Measurements from ENCODE around the gene LDB2.

Gene LDB2

DNA sequence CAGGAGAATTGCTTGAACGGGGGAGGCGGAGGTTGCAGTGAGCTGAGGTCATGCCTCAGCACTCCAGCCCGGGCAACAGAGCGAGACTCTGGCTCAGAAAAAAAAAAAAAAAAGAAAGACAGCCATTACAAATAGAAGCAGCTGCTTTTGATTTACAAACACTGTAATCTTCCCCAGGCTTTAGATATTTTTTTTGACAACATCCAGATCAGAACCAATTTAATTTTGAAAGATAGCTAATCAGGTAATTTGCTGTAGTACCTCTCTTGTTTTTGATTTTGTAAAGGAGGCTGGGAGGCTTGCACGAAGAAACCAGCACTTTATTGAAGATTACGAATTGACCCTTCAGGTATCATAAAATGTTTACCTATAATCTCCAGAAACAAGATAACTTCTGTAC is 107.0 kb downstream of the LDB2 start:
- DNase-seq = no peak

DNA sequence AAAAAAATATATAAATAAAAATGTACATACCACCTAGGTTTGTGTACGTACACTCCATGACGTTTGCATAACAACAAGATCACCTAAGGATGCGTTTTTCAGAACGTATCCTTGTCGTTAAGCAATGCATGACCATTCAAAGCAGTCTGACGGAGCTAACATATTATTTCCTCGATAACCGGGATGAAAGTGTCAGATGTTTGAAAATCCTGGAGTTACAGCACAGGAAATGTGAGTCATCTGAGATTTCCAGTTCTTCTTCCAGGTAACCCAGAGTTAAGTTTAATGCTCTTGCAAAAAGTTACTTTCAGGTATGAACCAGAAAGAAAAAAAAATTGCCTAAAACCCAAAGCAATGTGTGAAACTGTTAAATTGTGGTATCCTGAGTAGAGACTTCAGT is 107.9 kb downstream of the LDB2 start:
- DNase-seq = no peak

GRCh38 chr4:16788868-16789267 is 109.6 kb downstream of the LDB2 start:
- DNase-seq = no peak

GRCh38 chr4:16785793-16786527 is 112.5 kb downstream of the LDB2 start:
- DNase-seq = no peak

GRCh38 chr4:16783119-16783518 is 115.3 kb downstream of the LDB2 start:
- DNase-seq = no peak

DNA sequence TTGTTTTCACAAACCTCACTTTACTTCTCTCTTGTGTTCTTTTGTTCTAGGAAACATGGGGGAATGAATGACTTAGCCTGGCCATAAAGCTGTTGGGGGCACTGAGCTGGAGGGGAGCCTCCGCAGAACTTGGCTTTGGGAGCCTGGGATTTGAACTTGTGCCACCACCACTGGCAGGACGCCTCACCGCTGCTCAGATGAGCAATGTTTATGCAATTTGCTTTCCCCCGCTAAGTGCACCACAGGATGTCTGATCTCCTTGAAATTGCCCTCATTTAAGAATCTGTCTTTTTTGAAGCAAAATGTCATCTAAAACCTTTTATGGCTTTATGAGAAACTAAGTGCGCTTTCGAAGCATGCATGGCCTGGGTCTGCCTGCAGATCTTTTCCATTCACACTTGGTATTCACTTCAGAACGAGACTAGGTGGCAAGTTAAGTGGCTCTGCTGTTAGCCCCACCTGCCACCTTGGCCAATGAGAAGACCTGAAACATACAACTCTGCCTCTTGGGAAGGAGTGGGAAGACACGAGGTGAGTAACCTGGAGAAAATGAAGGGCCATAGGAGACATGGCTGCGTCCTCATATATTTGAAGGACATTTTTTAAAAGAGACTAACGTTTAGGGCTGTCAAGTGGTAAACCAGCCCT is 119.3 kb downstream of the LDB2 start:
- no peak for DNase-seq

GRCh38 chr4:16777726-16778125 is 120.7 kb downstream of the LDB2 start:
- no peak for DNase-seq

DNA sequence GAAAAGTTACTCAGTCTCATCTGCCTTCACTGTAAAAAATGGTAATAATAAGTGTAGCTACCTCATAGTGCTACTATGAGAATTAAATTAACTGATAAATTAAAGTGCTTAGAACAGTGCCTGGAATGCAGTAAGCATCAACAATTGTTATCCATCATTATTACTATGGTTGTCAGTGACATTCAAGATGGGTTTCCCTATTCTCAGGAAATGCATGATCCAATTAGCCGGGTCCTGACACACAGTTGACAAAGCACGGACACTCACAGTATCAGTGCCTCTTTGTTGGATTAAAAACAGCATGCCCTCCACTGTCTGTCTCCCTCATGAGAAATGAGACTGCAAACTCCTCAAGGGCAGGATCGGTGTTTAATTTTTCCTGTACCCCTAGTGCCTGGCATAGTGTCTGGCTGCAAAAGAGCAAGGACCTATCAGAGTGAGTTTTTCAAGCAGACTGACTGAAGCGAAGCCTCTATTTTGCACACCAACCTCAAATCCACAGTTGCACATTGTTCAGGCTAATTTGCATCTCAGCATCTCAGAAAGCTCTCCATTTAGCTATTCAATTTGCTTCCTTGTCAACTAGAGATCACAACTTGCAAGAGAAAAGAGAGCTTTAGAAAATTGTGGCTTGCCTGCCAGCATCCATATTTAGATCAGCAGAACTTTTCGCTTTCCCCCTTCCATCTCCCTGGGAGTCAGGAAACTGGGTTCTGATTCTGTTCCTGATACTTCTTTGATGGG is 122.9 kb downstream of the LDB2 start:
- DNase-seq = no peak

DNA sequence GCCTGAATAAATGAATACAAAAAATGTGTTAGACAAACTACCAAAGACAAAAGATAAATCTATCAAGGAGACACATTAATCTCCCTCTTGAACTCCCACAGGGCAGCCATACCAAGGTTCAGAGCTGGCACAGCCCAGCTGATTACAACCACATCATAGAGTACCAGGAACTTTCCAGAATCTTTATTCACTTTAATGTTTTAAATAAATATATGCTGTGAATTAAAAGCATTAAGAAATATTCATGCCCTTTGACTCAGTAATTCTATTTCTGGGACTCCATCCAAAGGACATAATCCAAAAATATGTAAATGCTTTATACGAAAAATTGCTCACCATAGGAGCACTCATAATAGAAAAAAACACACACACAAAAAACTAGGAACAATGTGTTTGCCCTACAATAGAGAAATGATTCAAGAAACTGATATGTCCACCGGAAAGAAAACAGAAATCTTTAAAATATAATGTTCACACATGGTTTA is 126.0 kb downstream of the LDB2 start:
- DNase-seq = no peak

DNA sequence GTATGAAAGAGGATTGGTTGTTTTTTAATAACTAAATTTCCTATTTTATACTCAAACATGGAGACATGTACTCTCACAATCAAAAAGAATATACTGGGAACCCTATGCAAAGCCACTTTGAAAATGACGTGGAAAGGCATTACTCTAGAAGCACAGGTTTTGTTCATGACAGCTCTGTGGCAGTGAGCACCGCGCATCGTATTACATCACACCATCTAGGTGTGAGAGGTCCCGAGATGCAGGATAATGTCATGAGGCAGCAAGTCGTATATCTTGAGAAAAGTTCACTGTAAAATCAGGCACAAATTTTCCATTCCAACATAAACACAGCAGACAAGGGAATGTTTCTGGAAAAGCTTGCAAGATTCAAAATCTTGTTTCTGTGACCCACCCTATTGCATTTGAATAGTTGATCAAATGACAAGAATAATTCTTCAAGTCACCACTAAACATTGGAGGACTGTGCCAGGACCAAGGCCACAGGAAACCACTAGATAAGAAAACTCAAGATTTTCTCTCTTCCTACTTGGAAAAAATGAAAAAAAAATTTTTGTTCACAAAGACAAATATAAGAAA is 127.6 kb downstream of the LDB2 start:
- DNase-seq = no peak

- DNase-seq = no peak
Measured at GRCh38 chr4:16767861-16768260, 130.6 kb downstream of the LDB2 start.

DNA sequence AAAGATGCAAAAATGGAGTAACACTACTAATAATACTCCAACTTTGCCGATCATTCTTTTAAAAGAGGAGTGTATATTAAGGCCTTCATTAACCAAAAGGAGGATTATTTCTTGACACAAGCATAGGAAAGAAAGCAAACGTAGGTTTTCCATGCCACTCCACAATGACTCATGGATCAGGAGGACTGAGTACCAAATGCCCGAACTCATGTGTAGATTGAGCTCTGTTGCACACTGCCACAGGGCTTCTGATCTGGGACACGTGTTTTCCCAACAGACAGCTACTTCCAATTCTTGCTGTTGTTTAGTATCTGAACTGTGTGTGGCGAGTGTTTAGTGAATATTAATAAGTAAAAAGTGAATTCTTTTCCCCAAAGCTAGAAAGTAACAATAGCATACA is 131.2 kb downstream of the LDB2 start:
- no peak for DNase-seq

DNA sequence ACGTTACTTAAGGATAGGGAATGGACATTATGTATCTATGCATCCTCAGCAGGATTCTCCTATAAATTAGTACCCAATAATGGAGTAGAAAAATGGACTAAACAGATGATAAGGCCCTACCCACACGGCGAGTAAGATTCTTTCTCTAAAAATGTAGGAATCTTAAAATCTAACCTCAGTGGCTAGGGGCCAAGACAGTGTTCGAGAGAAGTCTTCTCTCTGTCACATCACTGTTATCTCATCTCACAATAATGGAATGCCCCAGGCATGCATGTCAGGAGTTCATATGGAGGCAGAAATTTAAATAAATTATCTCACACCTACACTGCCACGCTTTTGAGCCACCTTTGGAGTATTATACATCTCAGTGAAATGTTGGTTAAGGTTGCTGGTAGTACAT is 132.9 kb downstream of the LDB2 start:
- DNase-seq = no peak

DNA sequence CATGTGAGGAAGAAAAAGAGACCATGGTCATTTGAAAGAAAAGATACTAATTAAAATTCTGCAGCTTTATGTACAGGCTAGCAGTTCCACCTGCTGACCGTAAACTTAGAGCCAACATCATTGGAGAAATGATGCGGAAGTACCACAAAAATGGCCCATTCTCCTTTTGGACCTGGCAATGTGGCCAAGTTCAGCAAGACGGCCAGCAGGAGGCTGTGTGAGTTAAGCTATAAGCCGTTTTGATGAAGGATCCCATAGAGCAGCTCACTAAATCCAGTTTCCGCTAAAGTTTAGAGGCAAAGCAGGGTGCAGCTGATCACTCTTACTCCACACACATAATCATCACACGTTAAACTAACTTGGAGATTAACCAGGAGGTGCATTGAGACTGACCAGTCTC is 133.8 kb downstream of the LDB2 start:
- no peak for DNase-seq

DNA sequence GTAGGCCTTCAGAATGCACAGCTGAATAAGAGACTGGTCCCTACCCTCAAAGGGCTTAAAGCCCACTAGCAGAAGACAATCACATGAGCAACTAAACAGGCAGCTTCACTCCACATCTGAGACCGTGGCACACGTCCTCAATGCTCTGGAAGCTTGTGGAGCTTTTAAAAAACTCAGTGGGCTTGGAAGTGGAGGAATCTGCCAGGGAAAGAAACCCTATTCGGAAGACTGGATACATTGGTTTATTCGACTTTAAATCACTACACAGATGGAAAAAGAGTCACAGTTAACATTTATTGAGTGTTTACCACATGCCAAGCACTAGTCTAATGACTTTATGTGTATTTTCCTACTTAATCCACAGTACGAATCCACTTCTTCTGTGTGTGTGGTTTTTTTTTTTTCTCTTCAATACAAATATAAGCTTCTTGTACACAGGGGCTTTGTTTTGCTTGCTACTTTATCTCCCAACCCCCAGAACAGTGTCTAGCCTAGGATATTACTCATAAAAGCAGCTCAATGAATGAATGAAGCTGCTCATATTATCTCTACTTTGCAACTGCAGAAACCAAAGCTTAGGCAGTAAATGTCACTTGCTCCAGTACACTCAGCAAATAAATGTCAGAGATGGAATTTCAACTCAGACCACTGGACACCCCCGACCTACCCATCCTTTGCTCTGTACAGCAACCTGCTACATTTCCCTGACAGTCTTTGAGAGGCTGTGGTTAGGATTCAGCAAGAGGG is 137.7 kb downstream of the LDB2 start:
- DNase-seq = no peak

GRCh38 chr4:16759931-16760582 is 138.4 kb downstream of the LDB2 start:
- DNase-seq = no peak

GRCh38 chr4:16758816-16759215 is 139.6 kb downstream of the LDB2 start:
- no peak for DNase-seq

DNA sequence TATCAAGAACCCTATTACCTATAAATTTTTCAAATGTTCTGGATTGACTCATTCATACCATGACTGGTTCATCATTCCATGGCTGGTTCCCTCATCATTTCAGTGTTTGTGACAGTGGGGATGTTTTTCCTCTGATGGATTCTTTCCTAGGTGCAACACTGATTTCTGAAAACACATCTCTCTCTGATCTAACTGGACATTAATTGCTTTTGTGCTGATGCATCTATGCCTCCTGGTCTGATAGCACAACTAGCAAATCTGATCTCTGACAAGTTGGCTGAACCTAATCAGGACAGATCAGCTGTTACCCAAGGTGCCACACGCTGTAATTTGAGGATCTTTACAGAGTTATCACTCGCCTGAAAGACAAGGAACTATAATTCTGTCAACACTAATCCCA is 140.2 kb downstream of the LDB2 start:
- DNase-seq = no peak

DNA sequence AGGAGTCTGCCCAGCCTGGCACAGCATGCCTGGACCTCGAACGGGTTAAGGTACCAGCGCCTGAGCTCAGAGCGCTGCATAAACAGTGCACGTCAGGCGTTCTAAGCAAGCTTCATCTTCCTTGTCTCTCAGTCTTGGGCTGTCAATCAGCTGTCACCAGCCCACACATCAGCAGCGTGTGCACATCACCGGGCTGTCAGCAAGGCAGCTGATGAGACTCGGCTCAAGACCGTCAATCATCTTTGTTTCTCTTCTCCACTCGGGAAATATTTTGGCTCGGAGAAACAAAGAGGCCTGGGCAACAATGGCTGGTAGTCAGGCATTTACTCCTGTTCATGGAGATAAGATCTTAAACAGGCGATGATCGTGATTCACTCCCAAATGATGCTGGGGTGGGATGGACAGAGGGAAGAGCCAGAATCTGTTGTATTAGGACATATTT is 141.3 kb downstream of the LDB2 start:
- no peak for DNase-seq

- no peak for DNase-seq
Measured at GRCh38 chr4:16754104-16754503, 144.3 kb downstream of the LDB2 start.

- no peak for DNase-seq
Measured at GRCh38 chr4:16752150-16752549, 146.3 kb downstream of the LDB2 start.
